HG03108 (cell line): ENCODE data around the gene PLCB3.

Experiments used
- ATAC-seq: cut with Tn5 transposase; IDR thresholded peaks from one replicate; pipeline ENCODE4 v1.9.1; 2021; ENCODE audit warnings: moderate library complexity; ENCODE audit not compliant: unreplicated experiment

PLCB3 gene

DNA sequence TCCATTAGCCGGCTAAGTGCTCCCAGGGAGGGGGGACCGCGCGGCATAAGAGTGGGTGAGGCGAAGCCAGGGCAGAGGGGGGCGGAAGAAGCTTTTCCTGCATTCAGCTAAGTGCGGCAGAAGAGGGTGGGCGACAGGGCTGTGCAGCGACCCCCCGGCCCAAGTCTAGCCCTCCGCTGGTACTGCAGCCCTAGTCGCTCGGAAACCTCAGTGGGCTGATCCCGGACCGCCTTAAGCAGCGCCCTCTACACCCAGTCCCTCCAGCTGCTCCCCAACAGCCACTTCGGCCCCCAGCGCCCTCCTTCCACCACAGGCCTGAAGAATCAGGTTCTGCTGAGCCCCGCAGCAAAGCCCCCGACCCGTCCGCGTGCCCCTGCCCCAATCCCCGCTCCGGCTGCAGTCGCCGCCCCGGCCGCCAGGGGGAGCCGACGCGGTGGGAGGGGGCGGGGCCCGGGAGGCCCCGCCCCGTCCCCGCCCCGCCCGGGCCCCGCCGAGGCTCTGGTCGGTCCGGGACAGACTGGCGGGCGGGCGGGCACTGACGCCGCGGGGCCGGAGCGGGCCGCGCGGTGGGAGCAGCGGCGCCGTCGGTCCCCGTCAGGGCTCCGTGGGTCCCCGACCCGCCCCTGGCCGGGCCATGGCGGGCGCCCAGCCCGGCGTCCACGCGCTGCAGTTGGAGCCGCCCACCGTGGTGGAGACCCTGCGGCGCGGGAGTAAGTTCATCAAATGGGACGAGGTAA, at the start of gene PLCB3:
Gene PLCB3, plus strand, starts transcription at position 515 of the 737 bp plus-strand sequence. Its CDS starts 120 bp downstream, at position 635.
- peak; percentile 33 for ATAC-seq

DNA sequence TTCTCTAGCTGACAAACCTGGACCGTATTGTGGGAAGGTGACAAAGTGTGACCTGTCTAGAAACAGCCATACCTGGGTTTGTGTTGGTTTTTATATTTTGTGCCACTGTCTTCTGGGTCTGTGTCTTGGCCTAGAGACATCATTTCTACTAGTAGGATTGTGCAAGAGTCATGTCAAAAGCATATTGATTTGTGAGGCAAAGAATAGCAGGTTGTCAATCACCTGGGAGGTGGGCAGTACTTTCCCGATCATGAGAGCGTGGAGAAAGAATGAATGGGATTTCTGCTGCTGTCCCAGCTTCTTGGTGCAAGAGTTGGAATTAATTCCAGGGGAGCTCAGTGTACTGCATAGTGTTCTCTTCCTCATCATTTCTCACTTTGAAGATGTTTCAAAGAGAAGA, 49.8 kb upstream of the PLCB3 start:
- ATAC-seq, result no peak

DNA sequence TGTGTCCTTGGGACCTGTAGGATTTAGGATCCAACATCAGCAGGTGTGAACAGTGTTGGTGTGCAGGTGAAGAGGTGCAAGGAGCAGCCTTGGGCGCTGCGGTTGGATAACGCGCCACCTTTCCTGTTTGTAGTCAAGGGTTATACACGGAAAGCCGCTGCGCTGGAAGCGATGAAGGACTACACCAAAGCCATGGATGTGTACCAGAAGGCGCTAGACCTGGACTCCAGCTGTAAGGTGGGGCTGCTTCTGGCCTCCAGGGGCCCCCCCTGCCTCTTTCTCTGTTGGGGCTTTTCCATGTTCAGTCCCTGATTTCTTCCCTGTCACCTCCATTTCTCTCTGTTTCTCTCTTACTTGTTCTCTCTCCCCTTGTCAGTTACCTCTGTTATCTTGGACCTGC, 48.3 kb upstream of the PLCB3 start:
- ATAC-seq, result no peak

DNA sequence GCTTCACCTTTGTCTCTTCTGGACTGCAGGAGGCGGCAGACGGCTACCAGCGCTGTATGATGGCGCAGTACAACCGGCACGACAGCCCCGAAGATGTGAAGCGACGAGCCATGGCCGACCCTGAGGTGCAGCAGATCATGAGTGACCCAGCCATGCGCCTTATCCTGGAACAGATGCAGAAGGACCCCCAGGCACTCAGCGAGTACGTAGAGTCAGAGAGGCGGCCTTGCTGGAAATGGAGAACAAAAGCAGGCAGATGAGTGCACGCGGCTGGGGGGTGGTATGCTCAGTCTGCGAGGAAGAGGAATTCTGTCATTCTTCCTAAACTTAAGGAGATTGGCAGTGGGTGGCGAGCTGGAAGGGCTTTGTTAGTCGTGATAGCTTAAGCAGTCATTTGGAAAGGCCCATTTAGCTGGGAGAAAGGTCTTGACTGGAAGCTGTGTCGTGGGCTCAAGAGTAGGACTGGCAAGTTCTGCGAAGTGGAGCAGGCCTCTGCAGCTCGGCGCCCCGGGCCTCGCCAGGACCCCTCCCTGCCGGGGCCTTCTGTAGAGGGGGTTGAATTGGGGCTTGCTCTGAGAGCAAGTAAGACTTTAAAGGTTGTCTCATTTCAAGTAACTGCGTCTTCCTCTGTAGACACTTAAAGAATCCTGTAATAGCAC, 47.8 kb upstream of the PLCB3 start:
- no peak for ATAC-seq

DNA sequence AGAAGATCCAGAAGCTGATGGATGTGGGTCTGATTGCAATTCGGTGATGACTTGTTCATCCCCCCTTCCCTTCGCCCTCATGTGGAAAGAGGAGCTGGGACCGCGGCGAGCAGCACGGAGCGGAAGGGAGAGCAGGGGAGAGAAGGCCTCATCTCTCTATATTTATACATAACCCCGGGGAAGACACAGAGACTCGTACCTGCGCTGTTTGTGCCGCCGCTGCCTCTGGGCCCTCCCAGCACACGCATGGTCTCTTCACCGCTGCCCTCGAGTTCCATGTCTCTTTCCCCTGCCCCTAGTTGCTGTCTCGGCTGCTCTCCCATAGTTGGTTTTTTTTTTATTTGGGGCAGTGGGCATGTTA, 47.3 kb upstream of the PLCB3 start:
- no peak for ATAC-seq

DNA sequence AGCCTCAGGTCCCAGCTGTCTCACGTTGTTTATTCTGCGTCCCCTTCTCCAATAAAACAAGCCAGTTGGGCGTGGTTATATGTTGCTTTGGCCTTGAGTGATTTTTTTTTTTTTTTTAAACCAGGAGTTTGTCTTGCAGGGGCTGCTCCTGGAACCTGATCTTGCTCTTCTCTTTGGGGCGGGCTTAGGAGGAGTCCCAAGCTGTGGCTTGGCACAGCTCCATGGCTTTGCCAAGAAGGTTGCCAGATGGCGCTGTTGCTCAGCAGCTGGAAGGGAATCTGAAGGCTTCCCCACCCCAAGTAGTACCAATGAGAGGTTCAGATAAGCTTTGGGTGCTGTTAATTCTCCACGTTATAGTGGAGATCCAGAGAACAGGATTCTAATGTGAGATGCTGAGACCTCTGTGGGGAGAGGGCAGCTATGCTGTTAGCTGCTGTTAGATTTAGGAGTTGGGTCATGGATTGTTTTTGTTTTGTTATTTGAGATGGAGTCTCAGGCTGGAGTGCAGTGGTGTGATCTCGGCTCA, 46.8 kb upstream of the PLCB3 start:
- ATAC-seq, result no peak

DNA sequence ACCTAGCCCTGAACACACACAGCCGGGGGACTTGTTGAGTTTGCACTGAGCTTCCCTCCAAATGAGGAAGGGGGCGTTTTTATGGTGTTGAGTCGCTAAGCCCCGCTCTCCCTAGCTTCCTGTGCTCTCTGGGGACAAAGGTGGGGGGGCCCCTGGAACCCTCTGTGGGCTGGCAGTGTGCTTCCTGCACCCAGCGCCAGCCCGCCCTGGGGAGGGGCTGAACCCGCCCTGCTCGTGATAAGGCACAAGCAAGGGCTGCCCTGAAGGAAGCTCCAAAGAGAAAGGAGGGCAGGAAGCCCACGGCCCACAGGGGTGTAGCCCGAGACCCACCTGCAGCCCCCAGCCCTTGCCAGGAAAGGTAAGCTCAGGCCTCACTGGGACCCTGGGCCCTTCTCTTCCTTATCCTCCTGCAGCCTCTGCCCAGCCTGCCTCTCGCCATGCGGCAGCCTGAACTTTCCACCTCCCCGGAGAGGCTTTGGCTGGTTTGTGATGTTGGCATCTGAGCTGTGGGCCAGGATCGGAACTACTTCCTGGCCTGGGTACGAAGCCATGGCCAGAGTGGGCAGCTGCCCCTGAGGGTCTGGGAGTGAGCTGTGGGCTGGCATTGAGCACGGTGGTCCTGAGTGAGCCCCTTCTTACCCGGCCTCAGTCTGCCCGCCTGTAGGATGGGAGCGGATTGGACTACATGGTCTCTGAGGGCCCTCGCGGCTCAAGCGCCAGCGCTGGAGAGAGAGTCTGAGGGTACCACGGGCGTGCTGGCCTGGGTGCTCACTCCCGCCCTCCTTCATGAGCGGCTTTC, 44.7 kb upstream of the PLCB3 start, which contains the start of gene FERMT3:
Gene FERMT3, plus strand, starts transcription at position 265 of the 799 bp plus-strand sequence. CDS start 644 bp downstream, outside the sequence.
- peak; percentile 39 for ATAC-seq

DNA sequence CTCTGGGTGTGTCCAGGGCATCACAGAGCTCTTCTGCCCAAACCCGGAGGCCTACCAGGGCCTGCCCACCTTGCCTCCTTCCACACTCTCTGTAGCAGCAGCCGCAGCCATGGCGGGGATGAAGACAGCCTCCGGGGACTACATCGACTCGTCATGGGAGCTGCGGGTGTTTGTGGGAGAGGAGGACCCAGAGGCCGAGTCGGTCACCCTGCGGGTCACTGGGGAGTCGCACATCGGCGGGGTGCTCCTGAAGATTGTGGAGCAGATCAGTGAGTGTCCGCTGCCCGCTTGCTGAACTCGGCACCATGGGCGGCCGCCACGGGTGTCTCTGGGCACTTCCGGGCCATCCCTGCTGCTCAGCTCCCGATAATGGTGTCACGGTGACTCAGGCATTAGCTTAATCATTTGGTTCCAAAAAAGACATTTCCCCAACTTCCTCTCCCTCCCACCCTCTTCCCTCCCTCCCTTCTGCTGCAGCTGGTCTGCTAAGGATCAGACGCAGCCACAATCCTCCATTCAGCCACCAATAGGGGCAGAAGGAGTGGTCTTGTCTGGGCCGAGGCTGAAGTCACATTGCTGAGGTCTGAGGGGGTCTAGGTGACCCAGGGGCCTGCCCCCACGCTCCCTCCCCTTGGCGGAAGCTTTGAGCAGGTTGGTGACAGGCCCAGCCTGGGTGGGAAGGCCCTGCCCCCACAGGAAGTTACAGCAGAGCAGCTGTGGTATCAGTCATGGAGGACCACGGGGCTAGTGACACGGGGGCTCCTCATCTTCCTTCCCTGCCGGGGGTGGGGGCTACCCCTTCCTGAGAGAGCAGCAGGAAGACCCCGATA, 43.9 kb upstream of the PLCB3 start:
- ATAC-seq, result peak; percentile 51

DNA sequence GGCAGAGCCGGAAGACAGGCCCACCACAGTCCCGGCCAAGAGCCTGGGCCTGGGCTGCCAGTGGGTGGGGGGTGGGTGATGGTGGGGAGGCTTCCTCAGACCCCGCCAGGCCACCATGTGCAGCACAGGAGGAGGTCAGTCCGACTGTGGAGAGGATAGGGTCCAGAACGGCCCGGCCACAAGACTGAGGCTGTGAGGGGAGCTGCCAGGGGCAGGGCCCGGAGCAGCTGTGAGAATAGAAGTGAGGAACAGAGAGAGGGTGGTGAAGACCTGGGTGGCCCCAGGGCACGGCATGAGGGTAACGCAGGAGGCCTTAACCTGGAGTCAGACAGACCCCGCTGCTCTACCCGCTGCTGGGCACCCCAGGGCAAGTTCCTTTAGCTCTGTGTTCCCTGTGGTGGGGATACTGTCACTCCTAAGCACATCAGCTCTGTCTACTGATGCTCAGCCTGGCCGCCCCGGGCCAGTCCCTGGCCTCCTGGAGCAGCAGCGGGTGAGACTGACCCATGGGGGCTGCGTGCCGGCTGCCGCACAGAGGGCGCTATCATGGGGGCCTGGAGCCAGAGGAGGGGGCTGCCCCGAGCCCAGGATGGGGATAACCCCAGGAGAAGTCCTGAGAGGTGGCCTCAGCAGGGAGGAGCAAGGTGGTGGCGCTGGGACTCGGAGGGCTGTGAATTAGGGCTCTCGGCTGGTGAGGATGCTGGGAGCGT, 43.1 kb upstream of the PLCB3 start:
- no peak for ATAC-seq

DNA sequence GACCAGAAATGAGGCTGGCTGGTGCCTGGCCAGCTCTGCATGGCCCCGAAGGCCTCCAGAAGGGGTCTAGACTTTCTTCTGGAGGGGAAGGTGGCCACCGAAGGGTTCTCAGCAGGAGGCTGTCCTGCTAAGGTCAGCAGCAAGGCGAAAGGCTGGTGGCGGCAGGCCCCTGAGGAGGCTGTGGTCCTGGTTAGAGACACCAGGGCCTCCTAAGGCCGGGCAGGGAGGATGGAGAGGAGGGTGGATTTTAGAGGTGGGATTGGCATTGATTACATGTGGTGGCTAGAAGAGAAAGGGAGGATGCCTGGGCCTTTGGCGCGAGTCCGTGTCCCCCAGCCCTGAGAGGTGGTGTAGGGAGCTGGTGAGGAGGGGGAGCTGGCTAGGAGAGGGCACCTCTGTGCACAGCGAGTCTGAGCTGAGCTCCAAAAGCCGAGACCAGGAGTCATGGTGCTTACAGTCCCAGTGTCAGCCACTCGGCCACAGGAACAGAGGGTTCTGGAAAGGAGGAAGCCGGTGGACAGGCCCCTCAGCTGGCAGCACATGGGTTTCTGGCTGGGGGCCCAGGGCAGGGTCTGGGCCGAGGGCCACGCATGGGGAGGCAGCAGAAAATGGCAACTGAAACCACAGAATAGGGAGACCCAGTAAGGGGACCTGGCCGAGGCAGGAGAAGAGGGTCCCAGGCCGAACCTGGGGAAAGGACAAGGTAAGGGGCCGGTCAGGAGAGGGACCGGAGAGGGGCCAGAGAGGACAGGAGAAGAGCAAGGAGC, 42.4 kb upstream of the PLCB3 start:
- ATAC-seq, result no peak

DNA sequence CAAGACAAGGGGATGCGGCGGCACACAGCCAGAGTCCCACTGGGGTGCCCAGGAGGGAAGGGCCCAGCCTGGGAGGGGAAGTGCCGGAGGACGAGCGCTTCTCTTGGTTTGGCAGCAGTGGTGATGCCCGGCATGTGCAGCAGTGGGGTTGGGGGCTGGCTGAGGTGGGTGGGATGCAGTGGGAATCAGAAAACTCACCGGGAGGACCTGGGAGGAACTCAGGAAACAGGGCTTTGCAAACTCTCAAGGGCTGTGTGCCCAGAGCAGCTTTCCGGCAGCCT, 41.8 kb upstream of the PLCB3 start:
- ATAC-seq, result no peak

DNA sequence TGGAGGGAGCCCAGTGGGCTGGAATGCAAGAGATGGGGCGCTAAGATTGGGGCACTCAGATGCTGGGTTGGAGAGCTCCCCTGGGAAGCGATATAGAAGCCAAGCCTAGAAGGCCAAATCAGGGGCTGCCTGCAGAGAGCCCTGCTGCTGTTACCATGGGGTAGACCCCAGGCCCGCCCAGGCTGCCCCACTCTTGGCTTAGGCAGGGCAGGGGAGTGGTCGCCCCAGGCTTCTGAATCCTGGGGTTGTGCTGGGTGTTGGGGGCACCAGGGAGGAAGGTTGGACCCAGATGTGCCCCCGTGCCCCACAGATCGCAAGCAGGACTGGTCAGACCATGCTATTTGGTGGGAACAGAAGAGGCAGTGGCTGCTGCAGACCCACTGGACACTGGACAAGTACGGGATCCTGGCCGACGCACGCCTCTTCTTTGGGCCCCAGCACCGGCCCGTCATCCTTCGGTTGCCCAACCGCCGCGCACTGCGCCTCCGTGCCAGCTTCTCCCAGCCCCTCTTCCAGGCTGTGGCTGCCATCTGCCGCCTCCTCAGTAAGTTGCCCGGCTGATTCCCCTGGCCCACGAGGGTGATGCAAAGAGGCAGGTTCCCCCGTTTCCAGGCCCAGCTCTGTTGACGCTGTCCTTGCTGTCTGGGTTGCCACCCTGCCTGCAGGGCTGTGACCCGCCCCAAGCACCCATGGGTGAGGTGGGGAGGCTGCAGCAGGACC, 40.9 kb upstream of the PLCB3 start:
- no peak for ATAC-seq

DNA sequence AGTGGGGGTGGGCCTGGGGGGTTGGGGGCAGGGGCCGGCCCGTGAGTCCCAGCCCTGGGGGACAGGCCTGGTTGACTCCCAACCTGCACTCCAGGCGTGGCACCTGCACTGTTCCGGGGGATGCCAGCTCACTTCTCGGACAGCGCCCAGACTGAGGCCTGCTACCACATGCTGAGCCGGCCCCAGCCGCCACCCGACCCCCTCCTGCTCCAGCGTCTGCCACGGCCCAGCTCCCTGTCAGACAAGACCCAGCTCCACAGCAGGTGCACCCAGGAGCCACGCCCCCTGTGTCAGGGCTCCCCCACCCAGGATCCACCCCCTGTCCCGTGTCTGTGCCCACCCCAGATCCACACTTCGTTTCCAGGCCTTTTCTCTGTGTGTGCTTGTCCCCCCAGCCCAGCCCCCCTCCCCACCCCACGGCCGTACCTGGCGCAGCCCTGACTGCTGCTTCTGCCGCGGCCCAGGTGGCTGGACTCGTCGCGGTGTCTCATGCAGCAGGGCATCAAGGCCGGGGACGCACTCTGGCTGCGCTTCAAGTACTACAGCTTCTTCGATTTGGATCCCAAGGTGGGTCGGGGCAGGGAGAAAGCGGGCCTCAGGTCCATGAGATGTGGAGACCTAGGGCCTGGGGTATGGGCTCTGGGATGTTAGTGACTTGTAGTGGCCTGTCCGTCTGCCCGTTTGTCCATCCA, 40.0 kb upstream of the PLCB3 start:
- ATAC-seq, result no peak

DNA sequence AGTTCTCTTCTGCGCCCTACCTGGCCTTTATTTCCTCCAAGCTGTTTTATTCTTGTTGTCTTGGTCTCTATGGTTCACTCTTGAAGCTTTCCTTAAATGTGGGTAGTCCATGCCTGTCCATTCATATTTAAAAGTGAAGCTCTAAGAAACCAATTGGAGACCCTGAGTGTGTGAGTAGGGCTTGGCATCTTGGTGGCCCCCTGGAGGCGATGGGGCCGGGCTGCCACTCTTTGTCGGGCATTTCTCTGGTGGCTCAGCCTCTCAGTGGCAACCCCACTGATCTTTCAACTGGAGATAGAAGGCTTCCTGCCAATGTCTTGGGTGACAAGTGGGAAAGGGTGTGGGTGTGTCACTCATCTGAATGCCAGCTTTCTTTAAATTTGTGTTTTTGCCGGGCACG, 34.5 kb upstream of the PLCB3 start:
- no peak for ATAC-seq

DNA sequence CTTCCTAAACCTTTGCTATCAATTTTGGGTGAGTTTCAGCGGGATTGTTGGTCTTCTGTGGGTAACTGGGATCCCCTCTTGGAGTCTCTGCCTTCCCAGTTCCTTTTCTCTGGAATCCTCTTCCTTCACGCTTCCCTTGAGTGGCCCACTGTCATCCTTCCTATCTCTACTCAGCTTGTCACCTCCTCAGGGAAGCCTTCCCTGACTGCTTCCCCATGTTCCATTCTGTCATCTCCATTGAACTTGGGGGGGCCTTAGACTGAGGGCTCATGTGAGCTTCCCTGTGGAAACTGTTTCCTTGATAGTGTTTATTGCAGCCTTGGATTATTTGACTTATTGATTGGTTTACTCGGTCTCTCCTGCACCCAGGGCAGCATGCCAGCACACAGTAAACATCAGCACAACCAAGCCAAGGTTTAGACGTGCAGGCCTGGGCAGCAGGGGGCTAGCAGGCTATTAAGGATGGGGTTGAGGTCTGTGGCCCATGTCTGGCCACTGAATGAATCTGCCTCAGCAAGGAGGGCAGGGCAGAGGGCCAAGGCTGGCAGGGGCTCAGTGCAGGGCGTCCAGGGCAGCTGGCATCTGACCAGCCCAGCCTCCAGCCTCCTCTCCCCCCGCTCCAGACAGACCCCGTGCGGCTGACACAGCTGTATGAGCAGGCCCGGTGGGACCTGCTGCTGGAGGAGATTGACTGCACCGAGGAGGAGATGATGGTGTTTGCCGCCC, 32.5 kb upstream of the PLCB3 start:
- ATAC-seq, result no peak

DNA sequence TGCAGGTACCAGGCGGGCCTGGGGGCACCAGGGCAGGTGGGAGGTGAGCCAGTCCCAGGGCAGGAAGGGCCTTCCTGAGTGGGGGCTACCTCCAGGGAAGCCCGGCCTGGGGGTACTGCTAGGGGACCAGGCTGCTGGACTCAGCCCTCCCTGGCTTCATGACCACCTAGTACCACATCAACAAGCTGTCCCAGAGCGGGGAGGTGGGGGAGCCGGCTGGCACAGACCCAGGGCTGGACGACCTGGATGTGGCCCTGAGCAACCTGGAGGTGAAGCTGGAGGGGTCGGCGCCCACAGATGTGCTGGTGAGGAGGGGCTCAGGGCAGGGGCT, 32.0 kb upstream of the PLCB3 start:
- no peak for ATAC-seq

DNA sequence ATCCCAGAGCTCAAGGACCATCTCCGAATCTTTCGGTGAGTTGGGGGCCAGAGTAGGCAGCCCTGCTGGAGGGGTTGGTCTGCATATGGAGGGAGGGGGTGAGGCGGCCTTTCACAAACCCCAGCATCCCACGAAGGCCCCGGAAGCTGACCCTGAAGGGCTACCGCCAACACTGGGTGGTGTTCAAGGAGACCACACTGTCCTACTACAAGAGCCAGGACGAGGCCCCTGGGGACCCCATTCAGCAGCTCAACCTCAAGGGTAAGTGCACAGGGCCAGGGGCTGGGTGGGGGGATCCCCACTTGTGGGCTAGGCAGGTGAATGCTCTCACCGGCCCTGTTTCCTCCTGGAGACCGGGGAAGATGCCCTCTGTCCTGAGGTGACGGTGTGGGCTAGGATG, 31.6 kb upstream of the PLCB3 start:
- ATAC-seq, result no peak

DNA sequence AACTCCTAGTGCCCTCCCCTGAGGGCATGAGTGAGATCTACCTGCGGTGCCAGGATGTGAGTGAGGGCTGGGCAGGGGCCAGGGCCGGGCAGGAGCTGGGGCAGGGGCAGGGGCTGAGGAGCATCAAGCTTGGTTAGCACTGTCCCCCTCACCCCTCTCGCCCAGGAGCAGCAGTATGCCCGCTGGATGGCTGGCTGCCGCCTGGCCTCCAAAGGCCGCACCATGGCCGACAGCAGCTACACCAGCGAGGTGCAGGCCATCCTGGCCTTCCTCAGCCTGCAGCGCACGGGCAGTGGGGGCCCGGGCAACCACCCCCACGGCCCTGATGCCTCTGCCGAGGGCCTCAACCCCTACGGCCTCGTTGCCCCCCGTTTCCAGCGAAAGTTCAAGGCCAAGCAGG, 31.1 kb upstream of the PLCB3 start:
- no peak for ATAC-seq
